Measurements from ENCODE around the gene RAB1A. TPM values are rescaled to one million over a fixed set of nuclear protein-coding genes. Genes with fewer than 3 reads are reported as not detected.

The RAB1A gene
- total RNA-seq, 1 donor: 81.9 TPM

DNA sequence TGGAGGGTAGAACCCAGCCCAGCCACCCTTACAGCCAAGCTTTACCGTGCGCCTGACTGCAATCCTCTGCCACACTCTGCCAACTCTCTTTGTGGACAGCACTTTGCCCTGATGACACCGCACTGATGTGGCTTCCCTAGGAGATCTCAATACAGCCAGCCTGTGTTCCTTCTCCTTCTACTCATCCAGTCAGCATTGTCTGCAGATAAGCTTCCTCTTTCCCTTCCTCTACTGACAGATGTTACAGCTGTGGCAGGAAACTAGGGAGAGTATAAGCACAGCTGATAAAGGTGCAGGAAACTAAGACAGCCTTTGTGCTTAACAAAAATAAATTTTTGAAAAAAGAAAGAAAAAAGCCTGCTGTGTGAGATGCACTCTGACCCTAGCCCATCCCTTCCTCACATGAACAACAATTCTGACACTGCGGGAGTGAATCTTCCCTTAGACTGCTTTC, 48.6 kb downstream of the RAB1A start:
- Histone ChIP-seq H3K4me3 (ENCODE audit: low read length) (no peak overlapping the region), H3K27me3 (ENCODE audit: insufficient read depth, low read length) (no peaks in the 10 kb centered on the region), H3K9me3 (ENCODE audit: low read depth, low read length) (no peaks in the 10 kb centered on the region), H3K4me1 (ENCODE audit: insufficient read depth, low read length) (peaks cover 17% of the 10 kb centered on the region)

DNA sequence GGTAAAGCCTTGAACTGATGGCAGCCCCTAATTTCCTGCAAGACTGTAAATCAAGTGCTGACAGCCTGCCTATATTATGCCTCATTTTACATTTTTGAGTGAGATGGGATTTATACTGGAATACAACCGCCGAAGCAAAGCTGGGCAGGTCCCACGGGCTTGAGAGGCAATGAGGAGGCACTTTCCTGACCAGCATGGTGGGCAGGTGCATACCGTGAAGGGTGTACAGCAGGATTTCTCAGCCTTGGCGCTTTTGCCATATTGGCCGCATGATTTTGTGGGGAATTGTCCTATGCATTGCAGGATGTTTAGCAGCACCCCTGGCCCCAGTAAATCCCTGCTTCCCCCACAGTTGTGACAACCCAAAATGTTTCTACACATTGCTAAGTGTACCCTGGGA, 50.9 kb downstream of the RAB1A start:
- Histone ChIP-seq H3K9me3 (ENCODE audit: low read depth, low read length) (no peaks in the 10 kb centered on the region), H3K4me3 (ENCODE audit: low read length) (no peak overlapping the region), H3K4me1 (ENCODE audit: insufficient read depth, low read length) (peaks cover 17% of the 10 kb centered on the region), H3K27me3 (ENCODE audit: insufficient read depth, low read length) (no peaks in the 10 kb centered on the region)

DNA sequence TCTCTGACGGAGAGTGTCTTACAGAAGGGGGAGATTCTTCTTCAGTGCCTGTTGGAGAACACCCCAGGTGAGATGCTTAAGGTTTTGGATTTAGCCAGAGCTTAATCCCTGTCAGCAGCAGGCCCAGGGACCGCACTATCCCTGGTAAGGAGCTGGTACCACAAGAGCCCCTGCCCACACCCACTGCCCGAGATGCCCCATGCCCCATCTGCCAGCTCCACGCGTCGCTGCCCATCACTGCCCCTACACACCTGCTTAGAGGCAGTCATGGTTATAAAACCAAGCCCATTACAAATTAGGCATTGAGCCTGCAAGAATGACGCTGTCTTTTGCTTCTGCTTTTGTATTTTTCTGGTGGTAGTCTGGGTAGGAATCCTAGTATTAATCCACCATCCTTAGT, 52.0 kb downstream of the RAB1A start:
- Histone ChIP-seq H3K9me3 (ENCODE audit: low read depth, low read length) (no peaks in the 10 kb centered on the region), H3K27me3 (ENCODE audit: insufficient read depth, low read length) (no peaks in the 10 kb centered on the region), H3K4me1 (ENCODE audit: insufficient read depth, low read length) (peaks cover 16% of the 10 kb centered on the region), H3K4me3 (ENCODE audit: low read length) (no peak overlapping the region)

DNA sequence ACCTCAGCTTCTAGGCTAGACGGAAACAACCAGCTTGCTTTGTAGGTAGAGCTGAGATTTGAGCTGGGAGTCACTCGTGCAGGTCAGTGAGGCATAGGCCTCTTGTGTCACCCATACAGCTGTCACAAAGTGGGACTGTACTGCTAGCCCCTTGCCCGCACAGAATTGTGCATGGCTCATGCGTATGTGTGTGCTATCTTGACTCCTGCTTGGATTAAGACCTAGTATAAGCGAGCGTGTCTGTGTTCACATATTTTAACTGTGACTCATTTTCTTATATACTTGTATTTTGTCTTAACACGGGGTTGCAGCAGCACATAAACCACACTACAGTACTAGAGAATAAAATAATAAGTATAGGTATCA, 53.6 kb downstream of the RAB1A start:
- peaks cover 5% of the 10 kb centered on the region for H3K4me1 ChIP-seq (ENCODE audit: insufficient read depth, low read length)
- no peaks in the 10 kb centered on the region for H3K27me3 ChIP-seq (ENCODE audit: insufficient read depth, low read length)
- H3K4me3 ChIP-seq (ENCODE audit: low read length): no peak overlapping the region
- H3K9me3 ChIP-seq (ENCODE audit: low read depth, low read length): no peaks in the 10 kb centered on the region

DNA sequence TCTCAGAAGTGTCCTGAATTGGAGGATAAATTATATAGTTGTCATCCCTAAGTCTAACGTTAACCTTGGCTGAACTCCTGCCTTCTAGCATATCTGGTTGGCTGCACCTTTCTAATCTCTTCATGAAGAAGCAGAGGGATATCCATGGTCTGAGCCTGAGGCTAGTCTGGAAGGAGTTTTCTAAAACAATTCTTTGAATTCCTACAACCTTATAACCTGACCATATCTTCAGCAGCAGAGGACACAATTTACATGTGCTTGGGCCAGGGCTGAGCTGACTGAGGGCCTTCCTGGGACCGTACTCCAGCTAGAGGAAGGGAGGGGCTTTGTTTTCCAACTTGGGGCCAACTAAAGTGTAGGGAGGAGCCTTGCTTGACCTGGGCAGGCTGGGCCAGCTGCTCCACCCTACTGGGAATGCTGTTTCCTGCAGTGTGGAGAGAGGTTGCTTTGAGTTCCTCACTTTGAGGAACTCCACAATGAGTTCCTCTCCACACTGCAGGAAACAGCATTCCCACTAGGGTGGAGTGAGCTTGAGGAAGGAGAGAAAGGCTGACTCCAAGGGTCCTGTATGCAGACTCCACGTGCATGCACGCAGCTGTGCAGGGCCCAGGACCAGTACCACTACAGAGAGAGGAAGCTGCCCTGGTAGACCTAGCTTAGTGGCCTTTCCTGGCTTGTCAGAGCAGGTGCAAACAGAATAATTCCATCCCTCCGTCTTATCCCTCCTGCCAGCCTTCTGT, 54.1 kb downstream of the RAB1A start:
- no peaks in the 10 kb centered on the region for H3K27me3 ChIP-seq (ENCODE audit: insufficient read depth, low read length)
- H3K4me3 ChIP-seq (ENCODE audit: low read length): no peak overlapping the region
- H3K9me3 ChIP-seq (ENCODE audit: low read depth, low read length): no peaks in the 10 kb centered on the region
- H3K4me1 ChIP-seq (ENCODE audit: insufficient read depth, low read length): no peaks in the 10 kb centered on the region

DNA sequence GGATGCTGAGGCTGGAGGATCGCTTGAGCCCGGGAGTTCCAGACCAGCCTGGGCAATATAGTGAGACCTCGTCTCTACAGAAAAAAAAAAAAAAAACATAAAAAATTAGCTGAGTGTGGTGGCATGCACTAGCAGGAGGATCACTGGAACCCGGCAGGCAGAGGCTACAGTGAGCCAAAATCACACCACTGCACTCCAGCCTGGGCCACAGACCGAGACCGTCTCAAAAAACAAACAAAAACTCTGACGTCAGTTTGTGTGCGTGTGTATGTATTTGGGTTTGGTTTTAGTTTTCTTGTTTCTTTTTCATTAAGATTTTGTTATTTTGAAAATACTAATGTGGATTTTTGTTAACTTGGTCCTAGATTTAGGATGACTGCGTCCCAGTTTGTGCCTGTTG, 54.7 kb downstream of the RAB1A start:
- no peaks in the 10 kb centered on the region for H3K9me3 ChIP-seq (ENCODE audit: low read depth, low read length)
- H3K27me3 ChIP-seq (ENCODE audit: insufficient read depth, low read length): no peaks in the 10 kb centered on the region
- no peaks in the 10 kb centered on the region for H3K4me1 ChIP-seq (ENCODE audit: insufficient read depth, low read length)
- no peak overlapping the region for H3K4me3 ChIP-seq (ENCODE audit: low read length)

DNA sequence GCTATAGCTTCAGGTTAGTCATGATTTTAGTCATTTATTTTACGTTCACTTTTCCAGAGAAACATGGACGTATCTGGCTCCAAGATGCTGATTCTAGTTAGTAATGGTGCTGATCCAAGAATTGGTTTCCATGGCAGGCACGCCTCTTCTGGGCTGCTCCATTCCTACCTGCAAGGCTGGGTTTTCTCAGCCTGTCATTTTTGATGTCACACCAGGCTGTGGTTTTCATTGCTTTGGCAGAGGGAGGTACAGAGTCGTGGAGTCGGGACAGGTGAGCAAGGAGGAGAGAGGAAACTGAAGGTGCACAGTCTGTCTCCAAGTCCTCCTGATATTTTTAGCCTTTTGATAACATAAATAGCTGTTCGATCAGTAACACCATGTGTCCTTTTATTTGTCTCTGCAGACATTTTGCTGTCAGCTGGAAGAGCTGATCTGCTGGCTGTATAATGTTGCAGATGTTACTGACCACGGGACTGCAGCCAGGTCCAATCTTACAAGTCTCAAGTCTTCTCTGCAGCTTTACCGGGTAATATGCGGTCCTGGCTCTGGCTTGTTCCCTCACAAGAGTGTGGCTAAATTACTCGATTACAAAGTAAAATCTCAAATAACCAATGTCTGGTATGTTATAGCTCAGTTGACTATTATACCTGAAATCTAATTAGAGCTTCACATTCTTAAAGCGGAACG, 55.9 kb downstream of the RAB1A start:
- Histone ChIP-seq H3K9me3 (ENCODE audit: low read depth, low read length) (no peaks in the 10 kb centered on the region), H3K4me1 (ENCODE audit: insufficient read depth, low read length) (peaks cover 11% of the 10 kb centered on the region), H3K27me3 (ENCODE audit: insufficient read depth, low read length) (no peaks in the 10 kb centered on the region), H3K4me3 (ENCODE audit: low read length) (no peak overlapping the region)

DNA sequence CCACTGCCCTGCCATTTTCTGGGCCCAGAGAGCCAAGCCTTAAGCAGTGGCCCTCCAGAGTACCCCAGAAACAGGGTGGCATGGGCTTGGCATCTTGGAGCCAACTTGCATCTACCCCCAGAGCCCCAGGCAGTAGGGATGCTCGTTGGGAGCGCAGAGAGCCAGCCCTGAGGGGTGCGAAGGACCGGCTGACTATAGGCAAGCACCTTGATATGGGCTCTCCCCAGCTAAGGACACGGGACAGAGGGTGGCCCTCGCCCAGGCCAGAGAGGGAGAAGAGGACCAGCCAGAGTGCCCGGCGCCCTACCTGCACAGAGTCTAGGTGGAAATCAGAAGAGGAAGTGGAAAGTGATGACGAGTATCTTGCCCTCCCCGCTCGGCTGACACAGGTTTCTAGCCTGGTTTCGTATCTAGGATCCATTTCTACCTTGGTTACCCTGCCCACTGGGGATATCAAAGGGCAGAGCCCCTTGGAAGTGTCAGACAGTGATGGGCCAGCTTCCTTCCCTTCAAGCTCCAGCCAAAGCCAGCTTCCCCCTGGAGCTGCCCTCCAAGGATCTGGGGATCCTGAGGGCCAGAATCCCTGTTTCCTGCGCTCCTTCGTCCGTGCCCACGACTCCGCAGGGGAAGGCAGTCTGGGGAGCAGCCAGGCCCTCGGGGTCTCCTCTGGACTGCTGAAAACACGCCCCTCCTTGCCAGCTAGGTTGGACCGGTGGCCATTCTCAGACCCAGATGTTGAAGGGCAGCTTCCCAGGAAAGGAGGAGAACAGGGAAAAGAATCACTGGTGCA, 57.5 kb downstream of the RAB1A start:
- H3K9me3 ChIP-seq (ENCODE audit: low read depth, low read length): no peaks in the 10 kb centered on the region

DNA sequence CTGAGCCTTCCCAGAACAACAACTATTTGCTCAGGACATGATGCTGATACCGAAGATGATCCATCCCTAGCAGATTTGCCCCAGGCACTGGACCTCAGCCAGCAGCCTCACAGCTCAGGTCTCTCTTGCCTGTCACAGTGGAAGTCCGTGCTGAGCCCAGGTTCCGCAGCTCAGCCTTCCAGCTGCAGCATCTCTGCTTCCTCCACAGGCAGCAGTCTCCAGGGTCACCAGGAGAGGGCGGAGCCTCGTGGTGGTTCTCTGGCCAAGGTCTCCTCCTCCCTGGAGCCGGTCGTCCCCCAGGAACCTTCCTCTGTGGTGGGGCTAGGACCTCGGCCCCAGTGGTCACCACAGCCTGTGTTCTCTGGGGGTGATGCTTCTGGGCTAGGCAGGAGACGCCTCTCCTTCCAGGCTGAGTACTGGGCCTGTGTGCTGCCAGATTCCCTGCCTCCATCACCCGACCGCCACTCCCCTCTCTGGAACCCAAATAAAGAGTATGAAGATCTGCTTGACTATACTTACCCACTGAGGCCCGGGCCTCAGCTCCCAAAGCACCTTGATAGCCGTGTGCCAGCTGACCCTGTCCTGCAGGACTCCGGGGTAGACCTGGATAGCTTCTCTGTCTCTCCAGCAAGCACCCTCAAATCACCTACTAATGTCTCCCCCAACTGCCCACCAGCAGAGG, 58.3 kb downstream of the RAB1A start:
- Histone ChIP-seq H3K4me3 (ENCODE audit: low read length) (no peak overlapping the region), H3K4me1 (ENCODE audit: insufficient read depth, low read length) (peaks cover 29% of the 10 kb centered on the region), H3K27me3 (ENCODE audit: insufficient read depth, low read length) (no peaks in the 10 kb centered on the region), H3K9me3 (ENCODE audit: low read depth, low read length) (no peaks in the 10 kb centered on the region)

More for the DNA sequence above, 57.5 kb downstream of the RAB1A start:
- Histone ChIP-seq H3K27me3 (ENCODE audit: insufficient read depth, low read length) (no peaks in the 10 kb centered on the region), H3K4me1 (ENCODE audit: insufficient read depth, low read length) (peaks cover 24% of the 10 kb centered on the region), H3K4me3 (ENCODE audit: low read length) (no peak overlapping the region)

DNA sequence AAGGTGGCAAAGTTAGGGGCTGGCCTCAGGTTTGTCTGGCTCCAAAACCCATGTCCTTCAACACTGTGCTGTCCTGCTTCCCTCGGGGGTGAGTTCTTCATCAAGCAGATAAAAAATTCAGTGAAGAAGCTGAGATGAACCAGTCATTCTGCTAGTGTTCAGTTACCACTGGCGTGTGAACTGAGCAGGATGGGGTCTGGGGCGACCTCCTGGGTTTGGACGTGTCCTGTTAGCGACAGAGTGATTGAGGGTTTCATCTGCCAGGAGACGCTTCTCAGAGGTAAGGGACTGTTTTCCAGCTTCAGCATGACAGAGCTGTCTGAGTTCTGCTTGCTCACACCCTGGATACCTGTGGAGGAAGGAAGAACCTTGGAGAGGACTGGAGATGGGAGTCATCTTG, 59.0 kb downstream of the RAB1A start:
- Histone ChIP-seq H3K4me1 (ENCODE audit: insufficient read depth, low read length) (peaks cover 32% of the 10 kb centered on the region), H3K9me3 (ENCODE audit: low read depth, low read length) (no peaks in the 10 kb centered on the region), H3K4me3 (ENCODE audit: low read length) (no peak overlapping the region), H3K27me3 (ENCODE audit: insufficient read depth, low read length) (no peaks in the 10 kb centered on the region)

DNA sequence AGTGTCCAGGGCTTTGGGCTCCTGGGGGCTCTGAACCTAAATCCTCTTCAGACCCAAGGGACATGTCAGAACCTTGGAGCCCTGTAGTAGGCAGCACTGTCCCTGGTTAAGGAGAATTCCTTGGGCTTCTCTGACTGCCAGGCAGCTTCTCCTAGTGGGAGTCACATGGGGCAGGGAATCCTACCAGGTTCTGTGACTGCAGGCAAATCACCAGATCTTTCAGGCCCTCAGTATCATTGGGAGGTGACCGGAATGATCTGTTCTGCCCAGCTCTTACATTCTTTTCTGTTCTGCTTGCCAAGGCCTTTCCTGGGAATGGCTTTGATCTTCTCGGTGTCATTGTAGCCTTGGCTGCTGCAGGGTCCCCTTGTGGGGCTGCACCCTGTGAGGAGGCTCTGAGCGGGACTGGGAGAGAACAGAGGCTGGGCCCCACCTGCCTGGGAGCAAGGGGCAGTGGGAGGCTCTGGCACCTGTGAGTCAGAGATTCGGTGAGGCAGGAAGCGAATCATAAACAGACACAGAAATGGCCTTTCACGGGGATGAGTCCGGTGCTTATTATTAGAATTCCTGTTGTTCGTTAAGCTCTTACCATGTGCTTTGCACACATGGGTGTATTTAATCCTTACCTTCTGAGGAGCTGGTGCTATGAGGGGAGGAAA, 59.6 kb downstream of the RAB1A start:
- H3K4me1 ChIP-seq (ENCODE audit: insufficient read depth, low read length): peaks cover 37% of the 10 kb centered on the region
- H3K9me3 ChIP-seq (ENCODE audit: low read depth, low read length): no peaks in the 10 kb centered on the region
- no peaks in the 10 kb centered on the region for H3K27me3 ChIP-seq (ENCODE audit: insufficient read depth, low read length)
- no peak overlapping the region for H3K4me3 ChIP-seq (ENCODE audit: low read length)

DNA sequence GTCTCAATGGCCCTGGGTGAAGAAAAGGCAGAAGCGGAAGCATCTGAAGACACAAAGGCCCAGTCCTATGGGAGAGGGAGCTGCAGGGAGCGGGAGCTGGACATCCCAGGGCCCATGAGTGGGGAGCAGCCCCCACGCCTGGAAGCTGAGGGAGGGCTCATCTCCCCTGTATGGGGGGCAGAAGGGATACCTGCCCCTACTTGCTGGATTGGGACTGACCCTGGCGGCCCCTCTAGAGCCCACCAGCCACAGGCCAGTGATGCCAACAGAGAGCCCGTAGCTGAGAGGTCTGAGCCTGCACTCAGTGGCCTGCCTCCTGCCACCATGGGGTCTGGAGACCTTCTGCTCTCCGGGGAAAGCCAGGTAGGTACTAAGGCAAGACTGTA, 60.5 kb downstream of the RAB1A start:
- Histone ChIP-seq H3K27me3 (ENCODE audit: insufficient read depth, low read length) (no peaks in the 10 kb centered on the region), H3K4me3 (ENCODE audit: low read length) (no peak overlapping the region), H3K9me3 (ENCODE audit: low read depth, low read length) (no peaks in the 10 kb centered on the region), H3K4me1 (ENCODE audit: insufficient read depth, low read length) (peaks cover 46% of the 10 kb centered on the region)

DNA sequence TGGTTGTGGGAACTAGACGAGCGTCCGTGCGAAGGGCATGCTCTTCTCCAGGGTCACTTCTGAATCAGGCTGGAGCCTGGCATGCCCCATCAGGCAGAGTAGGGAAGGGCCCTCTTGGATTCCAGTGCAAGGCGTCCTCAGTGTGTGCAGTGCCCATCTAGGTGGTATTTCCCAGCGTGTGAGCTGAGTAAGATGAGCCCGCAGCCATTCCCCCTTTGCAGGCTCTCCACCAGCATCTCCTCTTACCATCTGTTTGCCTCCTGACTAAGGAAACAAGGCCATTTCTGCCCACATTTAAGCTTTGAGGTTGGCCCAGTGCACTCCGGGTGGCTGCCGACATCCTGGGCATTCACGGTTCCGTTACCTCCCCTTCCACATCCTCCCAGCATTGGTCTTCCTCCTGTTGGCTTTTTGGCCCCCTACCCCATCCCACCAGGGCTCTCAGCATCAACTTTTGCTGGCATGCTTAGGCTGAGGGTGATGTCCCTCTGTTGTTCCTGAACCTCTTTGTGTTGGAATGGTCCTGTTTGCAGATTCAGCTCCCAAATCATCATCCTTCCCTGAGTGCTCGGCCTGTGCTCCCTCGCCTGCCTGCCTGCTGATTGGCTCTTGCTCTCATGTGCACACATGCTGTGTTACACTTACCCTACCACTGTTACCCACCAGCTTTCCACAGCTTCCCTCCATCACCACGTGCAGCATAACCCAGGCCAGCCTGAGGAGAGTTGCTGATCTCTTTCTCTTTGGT, 61.9 kb downstream of the RAB1A start:
- H3K4me1 ChIP-seq (ENCODE audit: insufficient read depth, low read length): peaks cover 52% of the 10 kb centered on the region
- no peaks in the 10 kb centered on the region for H3K9me3 ChIP-seq (ENCODE audit: low read depth, low read length)
- H3K4me3 ChIP-seq (ENCODE audit: low read length): no peak overlapping the region
- no peaks in the 10 kb centered on the region for H3K27me3 ChIP-seq (ENCODE audit: insufficient read depth, low read length)

All from mononuclear cell (primary cell).